Cardiac muscle cell (in vitro differentiated cells and primary cell): ENCODE data around the gene DIP2B. TPM values are rescaled to one million over a fixed set of nuclear protein-coding genes. Genes with fewer than 3 reads are reported as not detected.

Experiments
- DNase-seq, 2 donors: peaks; one replicate each; pipeline versions ENCODE4 v3.0.0 to v3.0.0-alpha.2; 2010 to 2017; ENCODE audit warnings: low read depth in 1 of 2, low spot score in 1 of 2
- H3K27ac ChIP-seq: fragments of 200-600 bp; sonication (generic); 2 replicates; pipeline ENCODE4 v1.5.1; 2016
- H3K27me3 ChIP-seq: fragments of 200-600 bp; sonication (generic); 2 replicates; pipeline ENCODE4 v1.6.0; 2016; ENCODE audit warnings: control low read depth
- H3K36me3 ChIP-seq: fragments of 200-600 bp; sonication (generic); 2 replicates; pipeline ENCODE4 v1.5.1; 2016; ENCODE audit warnings: control low read depth
- H3K4me1 ChIP-seq: fragments of 200-600 bp; sonication (generic); 2 replicates; pipeline ENCODE4 v1.8.1; 2017; ENCODE audit warnings: low read depth, mild to moderate bottlenecking, mixed run types
- H3K4me3 ChIP-seq: fragments of 200-600 bp; sonication (generic); 2 replicates; pipeline ENCODE4 v1.5.1; 2016; ENCODE audit warnings: mild to moderate bottlenecking
- H3K9me3 ChIP-seq: fragments of 200-600 bp; sonication (generic); 2 replicates; pipeline ENCODE4 v1.5.1; 2017; ENCODE audit warnings: low read depth, mild to moderate bottlenecking, control low read depth
- polyA plus RNA-seq: library from polyadenylated mRNA; unstranded; fragments of >200 nt; fragmentation: Nextera tagmentation; extraction: Ambion mirVana; gene quantifications from 2 replicates; pipeline ENCODE4 v1.2.1, GENCODE V29; 2016
- total RNA-seq: library from RNA; depleted of rRNA; stranded (reverse); fragments of >200 nt; gene quantifications from 2 replicates; pipeline ENCODE4 v1.2.3, GENCODE V29; 2016
- TF ChIP-seq, protein P1 (sequence below): IDR thresholded peaks from 2 replicates; pipeline ENCODE4 v1.5.1; 2012; ENCODE audit warnings: low read depth, mild to moderate bottlenecking, low read length

Gene DIP2B
- total and polyA plus RNA-seq, 2 experiments from 2014 or later: 15.5 to 55.1 TPM

DNA sequence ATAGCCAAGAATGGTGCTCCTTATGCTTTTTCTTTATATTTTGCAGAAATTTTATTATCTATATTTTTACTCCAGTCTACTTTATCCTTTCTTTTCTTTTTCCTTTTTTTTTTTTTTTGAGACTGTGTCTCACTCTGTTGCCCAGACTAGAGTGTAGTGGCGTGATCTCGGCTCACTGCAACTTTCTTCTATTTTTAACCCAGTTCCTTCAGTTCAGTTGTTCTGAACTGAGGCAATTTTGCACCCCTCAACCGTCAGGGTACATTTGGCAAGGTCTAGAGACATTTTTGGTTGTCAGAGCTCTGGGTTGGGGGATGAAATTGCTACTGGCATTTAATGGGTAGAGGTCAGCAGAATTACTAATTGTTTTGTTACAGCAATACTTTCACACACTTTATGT, 75.7 kb downstream of the DIP2B start:
- Histone ChIP-seq H3K36me3 (no peaks in the 10 kb centered on the region), H3K4me1 (peaks cover 10% of the 10 kb centered on the region), H3K9me3 (no peaks in the 10 kb centered on the region), H3K27ac (no peak overlapping the region), H3K4me3 (no peak overlapping the region), H3K27me3 (no peaks in the 10 kb centered on the region)
- TF ChIP-seq, protein P1, sequence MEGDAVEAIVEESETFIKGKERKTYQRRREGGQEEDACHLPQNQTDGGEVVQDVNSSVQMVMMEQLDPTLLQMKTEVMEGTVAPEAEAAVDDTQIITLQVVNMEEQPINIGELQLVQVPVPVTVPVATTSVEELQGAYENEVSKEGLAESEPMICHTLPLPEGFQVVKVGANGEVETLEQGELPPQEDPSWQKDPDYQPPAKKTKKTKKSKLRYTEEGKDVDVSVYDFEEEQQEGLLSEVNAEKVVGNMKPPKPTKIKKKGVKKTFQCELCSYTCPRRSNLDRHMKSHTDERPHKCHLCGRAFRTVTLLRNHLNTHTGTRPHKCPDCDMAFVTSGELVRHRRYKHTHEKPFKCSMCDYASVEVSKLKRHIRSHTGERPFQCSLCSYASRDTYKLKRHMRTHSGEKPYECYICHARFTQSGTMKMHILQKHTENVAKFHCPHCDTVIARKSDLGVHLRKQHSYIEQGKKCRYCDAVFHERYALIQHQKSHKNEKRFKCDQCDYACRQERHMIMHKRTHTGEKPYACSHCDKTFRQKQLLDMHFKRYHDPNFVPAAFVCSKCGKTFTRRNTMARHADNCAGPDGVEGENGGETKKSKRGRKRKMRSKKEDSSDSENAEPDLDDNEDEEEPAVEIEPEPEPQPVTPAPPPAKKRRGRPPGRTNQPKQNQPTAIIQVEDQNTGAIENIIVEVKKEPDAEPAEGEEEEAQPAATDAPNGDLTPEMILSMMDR: no peak
- DNase-seq: no peak

DNA sequence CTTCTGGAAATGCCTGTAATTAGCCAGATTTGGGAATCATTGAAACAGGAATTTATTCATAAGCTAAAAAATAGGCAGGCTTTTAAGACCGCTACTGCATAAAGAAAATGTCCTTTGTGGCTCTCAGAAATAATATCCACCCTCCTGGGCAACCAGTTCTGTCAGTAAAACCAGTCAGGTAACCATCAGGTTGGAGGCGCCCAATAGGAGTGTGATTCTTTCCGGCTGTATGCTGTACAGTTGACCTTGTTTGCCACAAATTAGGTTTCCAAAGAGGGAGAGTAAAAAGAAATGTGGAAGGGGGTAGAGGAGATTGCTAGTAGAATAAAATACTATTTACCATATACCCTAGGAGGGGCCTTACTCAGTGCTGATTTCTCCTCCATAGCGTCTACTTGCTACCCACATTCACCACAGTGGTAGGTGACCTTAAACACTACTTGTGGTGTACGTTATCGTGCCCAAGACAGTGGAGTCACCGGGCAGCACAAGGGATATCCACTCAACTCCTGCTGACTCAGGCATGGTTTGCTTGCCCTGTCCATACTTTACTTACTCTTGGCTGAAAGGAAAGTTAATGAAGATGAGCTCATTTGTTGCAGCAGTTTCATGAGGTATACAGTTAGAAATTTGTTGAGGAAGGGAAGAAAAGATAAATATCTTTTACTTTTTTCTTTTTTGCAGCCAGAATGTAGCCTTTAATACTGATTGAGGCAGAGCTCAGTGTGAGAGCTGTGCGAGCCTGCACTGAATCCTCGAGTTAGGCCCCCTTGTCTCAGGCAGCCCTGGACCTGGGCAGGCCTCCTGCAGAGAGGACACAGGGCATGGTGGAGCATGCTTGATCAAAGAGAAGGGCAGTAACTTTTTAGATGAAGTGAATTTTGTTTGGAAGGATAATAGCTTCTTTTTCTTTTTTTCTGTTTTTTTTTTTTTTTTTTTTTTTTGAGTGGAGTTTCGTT, 76.7 kb downstream of the DIP2B start:
- no peaks in the 10 kb centered on the region for H3K9me3 ChIP-seq
- H3K27ac ChIP-seq: peak overlapping the region; percentile 3
- no peaks in the 10 kb centered on the region for H3K36me3 ChIP-seq
- TF ChIP-seq, protein P1: no peak
- no peak overlapping the region for H3K4me3 ChIP-seq
- H3K27me3 ChIP-seq: no peaks in the 10 kb centered on the region
- peak in 1 of 2 donors; percentile 61 for DNase-seq
- H3K4me1 ChIP-seq: peaks cover 10% of the 10 kb centered on the region

DNA sequence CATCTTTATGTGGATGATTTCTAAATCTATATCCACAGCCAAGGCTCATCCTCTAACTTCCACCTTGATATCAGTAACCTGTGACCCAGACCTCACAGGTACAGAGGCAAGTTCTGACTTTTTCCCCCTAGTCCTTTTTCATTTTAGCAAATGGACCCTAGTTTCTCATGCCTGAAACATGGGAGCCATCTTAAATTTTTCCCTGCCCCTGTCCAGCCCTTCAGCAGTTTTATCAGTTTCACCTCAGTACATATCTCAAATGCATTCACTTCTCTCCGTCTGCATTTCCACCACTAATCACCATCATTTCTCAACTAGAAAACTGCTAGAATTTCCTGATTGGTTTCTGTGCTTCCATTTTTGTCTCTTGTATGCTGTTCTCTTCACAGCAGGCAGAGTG, 79.3 kb downstream of the DIP2B start:
- Histone ChIP-seq H3K4me1 (peaks cover 10% of the 10 kb centered on the region), H3K27me3 (no peaks in the 10 kb centered on the region), H3K4me3 (no peak overlapping the region), H3K27ac (no peak overlapping the region), H3K9me3 (no peaks in the 10 kb centered on the region), H3K36me3 (no peaks in the 10 kb centered on the region)
- no peak for DNase-seq
- TF ChIP-seq, protein P1: no peak

- TF ChIP-seq, protein P1: no peak
- no peaks in the 10 kb centered on the region for H3K4me1 ChIP-seq
- H3K27ac ChIP-seq: no peak overlapping the region
Measured at GRCh38 chr12:50589650-50590435, 85.1 kb downstream of the DIP2B start.

DNA sequence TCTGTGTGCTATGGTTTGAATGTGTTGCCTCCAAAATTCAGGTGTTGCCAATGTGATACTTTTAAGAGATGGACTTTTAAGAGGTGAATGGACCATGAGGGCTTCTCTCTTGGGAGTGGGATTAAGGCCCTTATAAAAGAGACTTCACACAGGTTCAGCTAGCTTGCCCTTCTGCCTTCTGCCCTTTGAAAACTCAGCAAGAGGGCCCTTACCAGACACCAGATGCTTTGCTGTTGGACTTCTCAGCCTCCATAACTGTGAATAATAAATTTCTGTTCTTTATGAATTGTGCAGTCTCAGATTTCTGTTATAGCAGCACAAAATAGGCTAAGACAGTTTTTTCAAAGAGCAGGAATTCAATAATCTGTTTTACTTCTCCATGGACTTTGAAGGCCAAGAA, 86.1 kb downstream of the DIP2B start:
- Histone ChIP-seq H3K9me3 (no peaks in the 10 kb centered on the region), H3K36me3 (no peaks in the 10 kb centered on the region), H3K4me1 (peaks cover under 1% of the 10 kb centered on the region), H3K4me3 (no peak overlapping the region), H3K27me3 (no peaks in the 10 kb centered on the region), H3K27ac (no peak overlapping the region)
- TF ChIP-seq, protein P1: no peak
- no peak for DNase-seq

More at GRCh38 chr12:50589650-50590435, 85.1 kb downstream of the DIP2B start:
- Histone ChIP-seq H3K27me3 (no peaks in the 10 kb centered on the region), H3K9me3 (no peaks in the 10 kb centered on the region), H3K4me3 (no peak overlapping the region), H3K36me3 (no peaks in the 10 kb centered on the region)
- DNase-seq: peak in 1 of 2 donors; percentile 93
